ENCODE data around the gene LYPD8.
A peak's percentile ranks its signal among the peaks of the same experiment; 100 is the strongest.

LYPD8 gene

GRCh38 chr1:248696261-248696660, 59.3 kb downstream of the LYPD8 start:
- DNase-seq, result peak; percentile 62

GRCh38 chr1:248695451-248696132, 60.0 kb downstream of the LYPD8 start:
- DNase-seq, result no peak

DNA sequence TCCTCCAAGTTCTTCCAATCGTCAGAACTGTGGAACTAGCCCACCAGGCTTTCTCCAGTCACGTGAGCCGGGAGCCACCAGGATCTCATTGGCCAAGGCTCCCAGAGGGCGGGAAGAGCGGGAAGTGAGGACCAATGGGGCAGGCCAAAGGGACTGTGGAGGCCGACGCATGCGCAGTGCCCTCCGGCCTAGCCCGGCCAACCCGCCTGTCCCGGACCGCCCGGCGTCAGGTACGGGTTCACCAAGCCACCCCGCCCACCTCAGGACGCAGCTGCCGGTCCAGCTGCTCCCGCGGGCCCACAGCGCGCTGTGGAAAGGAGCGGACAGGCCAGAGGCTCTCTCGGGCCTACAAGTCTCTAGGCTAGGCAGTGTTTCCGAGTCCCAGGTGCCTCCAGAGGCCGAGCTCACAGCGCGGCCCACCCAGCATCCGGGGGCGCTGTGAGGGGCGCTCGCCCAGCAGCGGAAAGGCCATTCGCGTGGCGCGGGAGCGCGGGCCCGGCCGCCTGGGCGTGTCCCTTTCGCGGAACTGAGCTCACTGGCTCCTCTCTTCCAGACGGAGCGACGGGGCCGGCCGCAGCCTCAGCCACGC, 63.9 kb downstream of the LYPD8 start:
- DNase-seq, result no peak

Data from RPMI8226 (cell line).